CD4-positive, alpha-beta T cell (primary cell): ENCODE measurements around the gene TNS3. TPM values are rescaled to one million over a fixed set of nuclear protein-coding genes. Genes with fewer than 3 reads are reported as not detected.
"Not testable (repeated sequence)": the region's sequence is repeated elsewhere in the genome, so short reads cannot be mapped to it uniquely, and the experiment has no call there.

ENCODE experiments used
- ATAC-seq: fragments of 200-7000 bp; cut with Tn5 transposase; one replicate; pipeline ENCODE4 v1.10.0; 2022; ENCODE audit warnings: mild to moderate bottlenecking; ENCODE audit not compliant: poor library complexity
- CTCF ChIA-PET: fragments of 350-600 bp; sonication (Branson Sonifier 250); formaldehyde crosslinking; loops from one replicate; lab custom pipeline; 2021; ENCODE audit warnings: antibody characterized with exemption, inconsistent platforms; lab: Charles Lee
- POLR2A ChIA-PET: fragments of 350-600 bp; sonication (Branson Sonifier 250); formaldehyde crosslinking; loops from one replicate; lab custom pipeline; 2021; ENCODE audit warnings: antibody characterized with exemption, inconsistent platforms; lab: Charles Lee
- DNase-seq, 14 experiments: peaks; one replicate each; pipeline ENCODE4 v3.0.0-alpha.2; 2013 to 2020; ENCODE audit warnings: mixed read lengths in 2 of 14
- H3K27ac ChIP-seq, 2 donors: one replicate each; pipeline versions ENCODE4 v1.5.1 to v1.7.0; 2013; ENCODE audit warnings: low read length in 2 of 2, low read depth in 1 of 2, mild to moderate bottlenecking in 1 of 2
- H3K27me3 ChIP-seq, 2 experiments: 1 replicate in 1 of 2; 2 replicates in 1 of 2; pipeline versions ENCODE4 v1.6.1 to v1.7.0; 2013; ENCODE audit warnings: low read length in 2 of 2, control low read depth in 1 of 2, mild to moderate bottlenecking in 1 of 2, moderate library complexity in 1 of 2; ENCODE audit not compliant: insufficient read depth in 2 of 2, control insufficient read depth in 1 of 2
- H3K36me3 ChIP-seq: one replicate; pipeline ENCODE4 v1.6.1; 2013; ENCODE audit warnings: low read length, control low read depth; ENCODE audit not compliant: insufficient read depth
- H3K4me1 ChIP-seq: one replicate; pipeline ENCODE4 v1.6.1; 2013; ENCODE audit warnings: low read length, control low read depth; ENCODE audit not compliant: insufficient read depth
- H3K4me3 ChIP-seq: one replicate; pipeline ENCODE4 v1.5.1; 2013; ENCODE audit warnings: mild to moderate bottlenecking, low read length, moderate library complexity
- H3K9me3 ChIP-seq, 2 experiments: 1 replicate in 1 of 2; 2 replicates in 1 of 2; pipeline versions ENCODE4 v1.6.1 to v1.7.0; 2013; ENCODE audit warnings: low read length in 2 of 2, mild to moderate bottlenecking in 2 of 2, control low read depth in 1 of 2, moderate library complexity in 1 of 2; ENCODE audit not compliant: control insufficient read depth in 1 of 2, insufficient read depth in 1 of 2
- H3K27ac Mint-ChIP-seq: one replicate; pipeline ENCODE4 v1.8.0; 2020; ENCODE audit warnings: mixed read lengths
- H3K27me3 Mint-ChIP-seq: one replicate; pipeline ENCODE4 v1.8.0; 2021; ENCODE audit warnings: mixed read lengths
- H3K36me3 Mint-ChIP-seq: one replicate; pipeline ENCODE4 v1.8.0; 2021; ENCODE audit warnings: low read depth, mixed read lengths
- H3K4me1 Mint-ChIP-seq: one replicate; pipeline ENCODE4 v1.8.0; 2021; ENCODE audit warnings: low read depth, mixed read lengths
- H3K4me3 Mint-ChIP-seq: one replicate; pipeline ENCODE4 v1.8.0; 2020; ENCODE audit warnings: mild to moderate bottlenecking, mixed read lengths
- H3K9me3 Mint-ChIP-seq: one replicate; pipeline ENCODE4 v1.8.0; 2020; ENCODE audit warnings: mixed read lengths
- CTCF ChIP-seq: fragments of 200-600 bp; IDR thresholded peaks from one replicate; pipeline ENCODE4 v1.8.0; 2022; ENCODE audit warnings: antibody characterized with exemption, mild to moderate bottlenecking
- intact Hi-C, 2 experiments: fragments of 100-400 bp; cut with DNase I in 1 of 2; cut with micrococcal nuclease in 1 of 2; formaldehyde crosslinking; loops; one replicate each; pipeline versions ENCODE4 v1.15.1 to v1.9.0; 2023 to 2025; cut with DNase I, micrococcal nuclease
- total RNA-seq, 174 experiments: library from RNA in 2 of 174; stranded (reverse) in 2 of 174; gene quantifications; one replicate each; pipeline ENCODE4 v1.2.3 and lab custom pipeline; 2021 to 2026

The TNS3 gene
- total RNA-seq, 2 experiments from 2014 or later: 0.16 to 0.47 TPM

GRCh38 chr7:47605816-47606575, 24.1 kb upstream of the TNS3 start:
- Histone ChIP-seq H3K27me3 (no peaks in the 10 kb centered on the region), H3K27ac (no peak overlapping the region), H3K4me3 (no peak overlapping the region), H3K36me3 (no peaks in the 10 kb centered on the region), H3K4me1 (no peaks in the 10 kb centered on the region), H3K9me3 (no peaks in the 10 kb centered on the region)
- TF ChIP-seq CTCF: no peak
- no peaks in the 10 kb centered on the region for H3K4me1 Mint-ChIP-seq
- H3K27ac Mint-ChIP-seq: no peak overlapping the region
- no peak for ATAC-seq
- H3K9me3 Mint-ChIP-seq: peaks cover 2% of the 10 kb centered on the region
- intact Hi-C loops: no loop called here
- H3K36me3 Mint-ChIP-seq: no peaks in the 10 kb centered on the region
- no peak overlapping the region for H3K4me3 Mint-ChIP-seq
- POLR2A ChIA-PET: no interaction called here
- H3K27me3 Mint-ChIP-seq: no peaks in the 10 kb centered on the region
- DNase-seq: no peak
- CTCF ChIA-PET: no interaction called here

DNA sequence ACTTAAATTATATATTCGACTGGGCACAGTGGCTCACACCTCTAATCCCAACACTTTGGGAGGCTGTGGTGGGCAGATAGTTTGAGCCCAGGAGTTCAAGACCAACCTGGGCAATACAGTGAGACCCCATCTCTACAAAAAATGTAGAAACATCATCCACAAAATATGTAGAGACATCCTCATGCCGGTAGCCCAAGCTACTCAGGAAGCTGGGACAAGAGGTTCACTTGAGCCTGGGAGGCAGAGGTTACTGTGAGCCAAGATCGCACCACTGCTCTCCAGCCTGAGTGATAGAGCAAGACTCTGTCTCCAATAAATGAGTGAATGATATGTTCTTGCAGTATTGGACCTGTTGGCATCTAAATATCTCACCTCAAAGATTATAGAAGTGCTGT, 22.6 kb upstream of the TNS3 start:
- ATAC-seq: no peak
- CTCF ChIA-PET: no interaction called here
- POLR2A ChIA-PET: no interaction called here
- Histone ChIP-seq H3K27ac (no peak overlapping the region), H3K4me3 (no peak overlapping the region), H3K9me3 (peaks cover 0 to 4% of the 10 kb centered on the region in 2 experiments), H3K4me1 (no peaks in the 10 kb centered on the region), H3K36me3 (no peaks in the 10 kb centered on the region), H3K27me3 (no peaks in the 10 kb centered on the region)
- no peaks in the 10 kb centered on the region for H3K36me3 Mint-ChIP-seq
- no peak for DNase-seq
- intact Hi-C loops: no loop called here
- H3K4me1 Mint-ChIP-seq: no peaks in the 10 kb centered on the region
- H3K27ac Mint-ChIP-seq: no peak overlapping the region
- H3K27me3 Mint-ChIP-seq: peaks cover 11% of the 10 kb centered on the region
- H3K4me3 Mint-ChIP-seq: no peak overlapping the region
- peaks cover 2% of the 10 kb centered on the region for H3K9me3 Mint-ChIP-seq
- no peak for TF ChIP-seq CTCF

GRCh38 chr7:47603514-47604255, 21.8 kb upstream of the TNS3 start:
- peaks cover 12% of the 10 kb centered on the region for H3K27me3 Mint-ChIP-seq
- H3K4me3 Mint-ChIP-seq, H3K36me3 Mint-ChIP-seq, H3K4me1 Mint-ChIP-seq, H3K4me1 ChIP-seq, CTCF ChIA-PET, H3K36me3 ChIP-seq, DNase-seq, H3K4me3 ChIP-seq, H3K9me3 Mint-ChIP-seq, ATAC-seq, intact Hi-C loops, H3K27me3 ChIP-seq, H3K27ac Mint-ChIP-seq, H3K9me3 ChIP-seq, POLR2A ChIA-PET, H3K27ac ChIP-seq: not testable (repeated sequence)
